ENCODE measurements around the gene ZNF543. TPM values are rescaled to one million over a fixed set of nuclear protein-coding genes. Genes with fewer than 3 reads are reported as not detected.

ZNF543 gene
- total RNA-seq, 1 experiment from 2014 or later: 9.5 TPM

DNA sequence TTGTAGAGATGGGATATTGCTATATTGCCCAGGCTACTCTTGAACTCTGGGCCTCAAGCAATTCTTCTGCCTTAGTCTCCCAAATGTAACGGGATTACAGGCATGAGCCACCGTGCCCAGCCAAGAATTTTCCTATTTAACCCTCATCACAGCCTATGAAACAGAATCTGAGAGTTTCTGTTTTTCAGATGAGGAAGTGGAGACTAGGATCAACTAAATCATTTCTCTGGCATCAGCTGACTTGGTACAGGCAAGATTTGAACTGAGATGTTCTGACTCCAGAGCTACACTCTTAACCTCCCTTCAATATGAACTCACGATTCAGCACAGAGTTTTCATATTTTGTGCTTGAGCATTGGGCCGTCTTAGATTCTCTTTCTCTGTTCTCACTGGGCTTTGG is 31.9 kb upstream of the ZNF543 start:
- no peaks in the 10 kb centered on the region for H3K27me3 ChIP-seq (ENCODE audit: insufficient read depth, low read depth)
- H2AFZ ChIP-seq: no peak overlapping the region
- no peak for TF ChIP-seq EZH2 (IDR thresholded peaks at IDR 0.05; ENCODE audit: low read depth)
- TF ChIP-seq, protein P1, sequence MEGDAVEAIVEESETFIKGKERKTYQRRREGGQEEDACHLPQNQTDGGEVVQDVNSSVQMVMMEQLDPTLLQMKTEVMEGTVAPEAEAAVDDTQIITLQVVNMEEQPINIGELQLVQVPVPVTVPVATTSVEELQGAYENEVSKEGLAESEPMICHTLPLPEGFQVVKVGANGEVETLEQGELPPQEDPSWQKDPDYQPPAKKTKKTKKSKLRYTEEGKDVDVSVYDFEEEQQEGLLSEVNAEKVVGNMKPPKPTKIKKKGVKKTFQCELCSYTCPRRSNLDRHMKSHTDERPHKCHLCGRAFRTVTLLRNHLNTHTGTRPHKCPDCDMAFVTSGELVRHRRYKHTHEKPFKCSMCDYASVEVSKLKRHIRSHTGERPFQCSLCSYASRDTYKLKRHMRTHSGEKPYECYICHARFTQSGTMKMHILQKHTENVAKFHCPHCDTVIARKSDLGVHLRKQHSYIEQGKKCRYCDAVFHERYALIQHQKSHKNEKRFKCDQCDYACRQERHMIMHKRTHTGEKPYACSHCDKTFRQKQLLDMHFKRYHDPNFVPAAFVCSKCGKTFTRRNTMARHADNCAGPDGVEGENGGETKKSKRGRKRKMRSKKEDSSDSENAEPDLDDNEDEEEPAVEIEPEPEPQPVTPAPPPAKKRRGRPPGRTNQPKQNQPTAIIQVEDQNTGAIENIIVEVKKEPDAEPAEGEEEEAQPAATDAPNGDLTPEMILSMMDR (conservative IDR thresholded peaks at IDR 0.05): no peak
- BruUV-seq (replicated peaks): no TSS peak
- no peak overlapping the region for H3K4me3 ChIP-seq
- H3K9me2 ChIP-seq (ENCODE audit: insufficient read depth): no peaks in the 10 kb centered on the region
- H3K36me3 ChIP-seq (ENCODE audit: low read depth): peaks cover 86% of the 10 kb centered on the region
- POLR2A ChIA-PET (ENCODE audit: unreplicated experiment): no interaction called here
- 0 out of 2 replicates have a peak, but pooled peaks cover 3% of the 10 kb centered on the region for H3K4me1 ChIP-seq (replicated peaks; ENCODE audit: insufficient read depth)
- no peaks in the 10 kb centered on the region; the same call in 1 of the 2 replicates for H3F3A ChIP-seq (ENCODE audit: insufficient read depth, low read depth)
- intact Hi-C loops (cut with micrococcal nuclease; ENCODE audit: unreplicated experiment): no loop called here
- no peak for DNase-seq
- no peak overlapping the region for H3K27ac ChIP-seq
- 0 out of 2 replicates have a peak, but pooled peaks cover 13% of the 10 kb centered on the region for H3K9me3 ChIP-seq (ENCODE audit: insufficient read depth, low read depth)
- peaks cover 62% of the 10 kb centered on the region for H4K20me1 ChIP-seq (ENCODE audit: insufficient read depth)
- H3K4me2 ChIP-seq: no peak overlapping the region
- peaks cover 94% of the 10 kb centered on the region for H3K79me2 ChIP-seq (ENCODE audit: low read depth)
- CTCF ChIA-PET: no interaction called here

DNA sequence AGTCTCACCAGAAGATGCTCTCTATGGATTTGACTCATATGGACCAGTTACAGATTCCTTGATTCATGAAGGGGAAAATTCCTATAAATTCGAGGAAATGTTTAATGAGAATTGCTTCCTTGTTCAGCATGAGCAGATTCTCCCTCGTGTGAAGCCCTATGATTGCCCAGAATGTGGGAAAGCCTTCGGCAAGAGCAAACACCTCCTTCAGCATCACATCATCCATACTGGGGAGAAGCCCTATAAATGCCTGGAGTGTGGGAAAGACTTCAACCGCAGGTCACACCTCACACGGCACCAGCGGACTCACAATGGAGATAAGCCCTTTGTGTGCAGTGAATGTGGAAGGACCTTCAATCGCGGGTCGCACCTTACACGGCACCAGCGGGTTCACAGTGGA is 29.3 kb upstream of the ZNF543 start:
- BruUV-seq (replicated peaks): no TSS peak
- CTCF ChIA-PET: no interaction called here

DNA sequence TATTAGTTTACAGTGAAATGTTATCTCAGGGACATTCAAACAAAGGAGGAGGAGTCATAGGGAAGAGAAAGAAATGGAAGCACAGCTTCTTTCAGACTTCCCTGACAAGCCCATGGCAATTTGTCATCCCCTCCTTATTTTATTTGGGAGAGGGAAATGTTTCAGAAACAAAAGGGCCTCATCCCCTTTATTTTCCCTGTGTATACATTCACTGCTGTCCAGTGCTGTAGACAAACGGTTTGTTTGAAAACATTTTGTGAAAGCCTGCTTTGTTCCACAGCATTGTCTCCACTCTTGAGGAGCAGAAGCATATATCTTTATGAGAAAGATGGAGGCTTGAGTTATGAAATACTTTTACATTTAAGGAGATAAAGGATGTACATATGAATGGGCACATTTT is 27.7 kb upstream of the ZNF543 start:
- Histone ChIP-seq H2AFZ (no peak overlapping the region), H3K9me2 (ENCODE audit: insufficient read depth) (no peaks in the 10 kb centered on the region), H3K9me3 (ENCODE audit: insufficient read depth, low read depth) (peaks cover 13% of the 10 kb centered on the region; the same call in 1 of the 2 replicates), H4K20me1 (ENCODE audit: insufficient read depth) (peaks cover 59% of the 10 kb centered on the region), H3F3A (ENCODE audit: insufficient read depth, low read depth) (peaks cover 15% of the 10 kb centered on the region; the same call in 1 of the 2 replicates), H3K27ac (no peak overlapping the region), H3K4me1 (replicated peaks; ENCODE audit: insufficient read depth) (no peaks in the 10 kb centered on the region), H3K4me2 (no peak overlapping the region), H3K27me3 (ENCODE audit: insufficient read depth, low read depth) (no peaks in the 10 kb centered on the region), H3K79me2 (ENCODE audit: low read depth) (peaks cover 90% of the 10 kb centered on the region), H3K36me3 (ENCODE audit: low read depth) (peaks cover 75% of the 10 kb centered on the region), H3K4me3 (no peak overlapping the region)
- no peak for DNase-seq
- ChIA-PET POLR2A (ENCODE audit: unreplicated experiment) (no interaction called here), CTCF (no interaction called here)
- TF ChIP-seq EZH2 (IDR thresholded peaks at IDR 0.05; ENCODE audit: low read depth): no peak
- TF ChIP-seq, protein P1 (conservative IDR thresholded peaks at IDR 0.05): no peak
- intact Hi-C loops (cut with micrococcal nuclease; ENCODE audit: unreplicated experiment): no loop called here
- no TSS peak for BruUV-seq (replicated peaks)

More for the DNA sequence above, 29.3 kb upstream of the ZNF543 start:
- Histone ChIP-seq H3K4me1 (replicated peaks; ENCODE audit: insufficient read depth) (no peaks in the 10 kb centered on the region), H4K20me1 (ENCODE audit: insufficient read depth) (peaks cover 64% of the 10 kb centered on the region), H3K27ac (no peak overlapping the region), H3K4me3 (no peak overlapping the region), H3K27me3 (ENCODE audit: insufficient read depth, low read depth) (no peaks in the 10 kb centered on the region), H3K4me2 (no peak overlapping the region), H3K79me2 (ENCODE audit: low read depth) (peaks cover 92% of the 10 kb centered on the region), H3K9me3 (ENCODE audit: insufficient read depth, low read depth) (peaks cover 13% of the 10 kb centered on the region; the same call in 1 of the 2 replicates), H3K36me3 (ENCODE audit: low read depth) (peaks cover 88% of the 10 kb centered on the region), H2AFZ (no peak overlapping the region), H3F3A (ENCODE audit: insufficient read depth, low read depth) (peaks cover 15% of the 10 kb centered on the region; the same call in 1 of the 2 replicates), H3K9me2 (ENCODE audit: insufficient read depth) (no peaks in the 10 kb centered on the region)
- POLR2A ChIA-PET (ENCODE audit: unreplicated experiment): no interaction called here
- peak in 1 of 2 experiments; percentile 9 for DNase-seq
- intact Hi-C loops (cut with micrococcal nuclease; ENCODE audit: unreplicated experiment): no loop called here
- TF ChIP-seq, protein P1 (conservative IDR thresholded peaks at IDR 0.05): no peak
- no peak for TF ChIP-seq EZH2 (IDR thresholded peaks at IDR 0.05; ENCODE audit: low read depth)

Data from PC-9 (cell line).